ENCODE measurements around the gene PRKAG1. TPM values are rescaled to one million over a fixed set of nuclear protein-coding genes. Genes with fewer than 3 reads are reported as not detected.

Gene PRKAG1
- total RNA-seq, 6 experiments from 2014 or later, result 24.8 to 36.2 (median 30.1) TPM

- Histone ChIP-seq H3K27ac (no peak overlapping the region), H3K9me3 (no peaks in the 10 kb centered on the region), H3K4me3 (no peak overlapping the region), H3K36me3 (peaks cover 4 to 79% (median 27%) of the 10 kb centered on the region in 4 donors), H3K27me3 (no peaks in the 10 kb centered on the region), H3K4me1 (no peaks in the 10 kb centered on the region)
- DNase-seq (no peak), ATAC-seq (no peak)
- WGBS (ENCODE audit: insufficient coverage, low coverage, low lambda C conversion rate, missing lambda C conversion rate), result 86% methylated on average over 8 of the region's 12 CpGs
- no peak for TF ChIP-seq CTCF (IDR thresholded peaks at IDR 0.05)
- no peak for TF ChIP-seq POLR2A (IDR thresholded peaks at IDR 0.05)
- intact Hi-C loops (cut with DNase I), result no loop called here
Observed at GRCh38 chr12:49024543-49024942, 6.0 kb upstream of the PRKAG1 start.

- H3K4me1 ChIP-seq, result no peaks in the 10 kb centered on the region
- peaks cover 4 to 76% (median 26%) of the 10 kb centered on the region in 4 donors for H3K36me3 ChIP-seq
- H3K4me3 ChIP-seq, result no peak overlapping the region
- 95% methylated on average over 2 of the region's 2 CpGs for WGBS (ENCODE audit: insufficient coverage, low coverage, low lambda C conversion rate, missing lambda C conversion rate)
- no peak for DNase-seq
- H3K9me3 ChIP-seq, result no peaks in the 10 kb centered on the region
- ATAC-seq, result no peak
- H3K27me3 ChIP-seq, result no peaks in the 10 kb centered on the region
- no peak overlapping the region for H3K27ac ChIP-seq
- TF ChIP-seq CTCF (IDR thresholded peaks at IDR 0.05) (no peak), POLR2A (IDR thresholded peaks at IDR 0.05) (no peak)
- intact Hi-C loops (cut with DNase I), result no loop called here
Observed at GRCh38 chr12:49023812-49024211, 5.2 kb upstream of the PRKAG1 start.

GRCh38 chr12:49022558-49023178 is 4.1 kb upstream of the PRKAG1 start:
- DNase-seq (no peak), ATAC-seq (no peak)
- H3K27me3 ChIP-seq, result no peaks in the 10 kb centered on the region
- WGBS (ENCODE audit: insufficient coverage, low coverage, low lambda C conversion rate, missing lambda C conversion rate), result 88% methylated on average over 6 of the region's 15 CpGs
- H3K36me3 ChIP-seq, result peaks cover under 1 to 64% (median 21%) of the 10 kb centered on the region in 4 donors
- no peak overlapping the region for H3K4me3 ChIP-seq
- H3K27ac ChIP-seq, result no peak overlapping the region
- no peaks in the 10 kb centered on the region for H3K9me3 ChIP-seq
- TF ChIP-seq CTCF (IDR thresholded peaks at IDR 0.05) (no peak), POLR2A (IDR thresholded peaks at IDR 0.05) (no peak)
- peaks cover 0 to 3% (median under 1%) of the 10 kb centered on the region in 4 donors for H3K4me1 ChIP-seq
- intact Hi-C loops (cut with DNase I), result no loop called here

- no peaks in the 10 kb centered on the region for H3K27me3 ChIP-seq
- H3K27ac ChIP-seq, result no peak overlapping the region
- intact Hi-C loops (cut with DNase I), result no loop called here
- no peak for DNase-seq
- H3K9me3 ChIP-seq, result no peaks in the 10 kb centered on the region
- peaks cover 0 to 6% (median 2%) of the 10 kb centered on the region in 4 donors for H3K4me1 ChIP-seq
- no peak overlapping the region for H3K4me3 ChIP-seq
- TF ChIP-seq POLR2A (IDR thresholded peaks at IDR 0.05), result no peak
- no peak for TF ChIP-seq CTCF (IDR thresholded peaks at IDR 0.05)
- no peak for ATAC-seq
- WGBS (ENCODE audit: insufficient coverage, low coverage, low lambda C conversion rate, missing lambda C conversion rate), result 60% methylated on average over 5 of the region's 11 CpGs
- H3K36me3 ChIP-seq, result peaks cover 0 to 52% (median 17%) of the 10 kb centered on the region in 4 donors
Observed at GRCh38 chr12:49021292-49021915, 2.8 kb upstream of the PRKAG1 start.
